Measurements from ENCODE around the gene BCAS3.

GRCh38 chr17:60676758-60677307 lies 818 bp upstream of the BCAS3 start:
- TF ChIP-seq GATA2 (IDR thresholded peaks at IDR 0.05; ENCODE audit: low read depth, low read length): no peak
- no peak for TF ChIP-seq GATA3 (IDR thresholded peaks at IDR 0.05; ENCODE audit: low read depth, low read length)

All from SH-SY5Y (cell line).